DND-41 (cell line): ENCODE results near the gene AGXT.

Source experiments
- ATAC-seq: fragments of 200-7000 bp; cut with Tn5 transposase; 3 replicates; pipeline ENCODE4 v1.9.1; 2021; ENCODE audit warnings: low read depth; ENCODE audit not compliant: insufficient read depth
- DNase-seq: peaks from one replicate; pipeline ENCODE4 v3.0.0-alpha.2; 2020
- H2AFZ ChIP-seq: 2 replicates; pipeline ENCODE4 v1.6.0; 2012; ENCODE audit warnings: low read depth, low read length
- H3K27ac ChIP-seq: 2 replicates; pipeline ENCODE4 v1.5.1; 2012; ENCODE audit warnings: low read length, inconsistent platforms
- H3K27me3 ChIP-seq: fragments of 200-600 bp; sonication (generic); 2 replicates; pipeline ENCODE4 v1.6.0; 2012; ENCODE audit warnings: low read length, mild to moderate bottlenecking, inconsistent platforms; ENCODE audit not compliant: insufficient read depth, poor library complexity
- H3K36me3 ChIP-seq: 2 replicates; pipeline ENCODE4 v1.5.1; 2012; ENCODE audit warnings: low read length, inconsistent platforms; ENCODE audit not compliant: insufficient read depth
- H3K4me1 ChIP-seq: 2 replicates; pipeline ENCODE4 v1.5.1; 2012; ENCODE audit warnings: mild to moderate bottlenecking, low read length; ENCODE audit not compliant: insufficient read depth
- H3K4me2 ChIP-seq: 2 replicates; pipeline ENCODE4 v1.6.0; 2012; ENCODE audit warnings: mild to moderate bottlenecking, moderate library complexity, low read length, inconsistent platforms; ENCODE audit not compliant: insufficient read depth
- H3K4me3 ChIP-seq, 2 experiments: fragments of 200-600 bp in 1 of 2; shearing (Covaris generic) in 1 of 2; 2 replicates each; pipeline ENCODE4 v1.5.1; 2012 to 2016; ENCODE audit warnings: inconsistent platforms in 2 of 2, low read length in 2 of 2, mild to moderate bottlenecking in 2 of 2, low read depth in 1 of 2, moderate library complexity in 1 of 2
- H3K79me2 ChIP-seq: 2 replicates; pipeline ENCODE4 v1.6.0; 2012; ENCODE audit warnings: low read length, inconsistent platforms; ENCODE audit not compliant: insufficient read depth
- H3K9ac ChIP-seq: 2 replicates; pipeline ENCODE4 v1.6.0; 2012; ENCODE audit warnings: low read depth, mild to moderate bottlenecking, inconsistent platforms, low read length, moderate library complexity
- H3K9me3 ChIP-seq: 2 replicates; pipeline ENCODE4 v1.5.1; 2012; ENCODE audit warnings: low read length, moderate library complexity, mild to moderate bottlenecking, inconsistent platforms; ENCODE audit not compliant: insufficient read depth, severe bottlenecking
- H4K20me1 ChIP-seq: 2 replicates; pipeline ENCODE4 v1.6.0; 2012; ENCODE audit warnings: low read length; ENCODE audit not compliant: insufficient read depth
- CTCF ChIP-seq: IDR thresholded peaks from 2 replicates; pipeline ENCODE4 v1.5.1; 2012; ENCODE audit warnings: borderline replicate concordance, low read length, moderate library complexity, mild to moderate bottlenecking; ENCODE audit not compliant: poor library complexity, severe bottlenecking; ENCODE audit errors: extremely low read depth
- EZH2 ChIP-seq: IDR thresholded peaks from 3 replicates; pipeline ENCODE4 v1.6.1; 2012; ENCODE audit warnings: borderline replicate concordance, low read depth, mild to moderate bottlenecking, moderate library complexity, low read length, inconsistent platforms; ENCODE audit not compliant: severe bottlenecking

The AGXT gene

DNA sequence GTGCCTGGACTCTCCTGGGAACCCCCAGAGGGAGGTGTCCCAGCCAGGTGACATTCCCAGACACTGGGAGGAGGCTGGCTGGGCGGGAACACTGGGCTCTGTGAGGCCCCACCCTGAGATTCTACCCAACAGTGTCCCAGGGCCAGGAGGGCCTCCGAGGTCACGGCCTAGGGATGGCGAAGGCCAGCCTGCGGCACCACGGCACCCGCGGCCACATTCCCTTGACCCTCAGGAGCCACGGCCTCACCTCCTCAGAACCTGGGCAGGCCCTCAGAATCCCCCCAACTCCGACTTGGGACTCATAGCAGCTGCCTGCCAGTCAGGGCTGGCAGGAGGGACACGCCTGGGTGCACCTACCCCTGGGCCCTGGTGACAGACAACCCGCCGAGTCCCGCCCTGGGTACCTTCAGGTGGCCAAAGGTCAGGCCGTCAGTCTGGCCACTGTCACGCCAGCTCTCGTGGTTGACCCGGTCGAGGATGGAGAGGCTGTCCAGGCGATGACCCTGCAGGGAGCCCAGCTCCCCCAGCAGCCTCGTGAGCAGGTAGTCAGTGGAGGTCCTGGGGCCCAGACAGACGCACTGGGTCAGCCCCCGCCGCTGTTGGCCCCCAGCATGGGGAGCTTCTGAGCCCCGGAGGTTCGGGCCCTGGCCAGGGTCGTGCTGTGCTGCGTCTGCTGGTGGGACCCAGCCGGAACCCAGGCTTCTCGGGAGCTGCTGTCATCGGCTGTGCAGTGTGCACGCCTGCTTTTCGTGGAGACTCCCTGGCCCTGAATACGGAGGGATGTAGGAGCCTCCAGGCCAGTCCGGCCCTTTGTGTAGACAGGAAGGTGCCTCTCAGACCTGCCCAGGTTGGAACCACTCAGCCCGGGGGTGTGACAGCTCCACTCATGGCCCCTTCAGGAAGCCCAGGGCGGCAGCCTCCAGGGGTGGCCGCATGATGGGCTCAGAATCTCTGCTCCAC lies 21.3 kb downstream of the AGXT start:
- Histone ChIP-seq H2AFZ (no peak overlapping the region), H3K4me3 (no peak overlapping the region)
- ATAC-seq: no peak

GRCh38 chr2:240890691-240891090 lies 22.1 kb downstream of the AGXT start:
- Histone ChIP-seq H3K27me3 (no peaks in the 10 kb centered on the region), H2AFZ (no peak overlapping the region), H3K79me2 (no peaks in the 10 kb centered on the region), H3K4me1 (no peaks in the 10 kb centered on the region), H3K4me2 (no peak overlapping the region), H4K20me1 (peaks cover 5% of the 10 kb centered on the region; the same call in 1 of the 2 replicates), H3K27ac (no peak overlapping the region), H3K9ac (no peak overlapping the region), H3K4me3 (no peak overlapping the region), H3K9me3 (no peaks in the 10 kb centered on the region), H3K36me3 (no peaks in the 10 kb centered on the region)
- no peak for TF ChIP-seq CTCF
- TF ChIP-seq EZH2: no peak
- ATAC-seq: no peak
- no peak for DNase-seq

More for the DNA sequence above, 21.3 kb downstream of the AGXT start:
- H3K4me2 ChIP-seq: no peak overlapping the region
- H3K9me3 ChIP-seq: no peaks in the 10 kb centered on the region
- DNase-seq: no peak
- no peaks in the 10 kb centered on the region for H3K36me3 ChIP-seq
- H3K9ac ChIP-seq: no peak overlapping the region
- TF ChIP-seq EZH2: no peak
- TF ChIP-seq CTCF: no peak
- H3K79me2 ChIP-seq: no peaks in the 10 kb centered on the region
- H3K27me3 ChIP-seq: no peaks in the 10 kb centered on the region
- no peak overlapping the region for H3K27ac ChIP-seq
- no peaks in the 10 kb centered on the region for H4K20me1 ChIP-seq
- H3K4me1 ChIP-seq: no peaks in the 10 kb centered on the region

DNA sequence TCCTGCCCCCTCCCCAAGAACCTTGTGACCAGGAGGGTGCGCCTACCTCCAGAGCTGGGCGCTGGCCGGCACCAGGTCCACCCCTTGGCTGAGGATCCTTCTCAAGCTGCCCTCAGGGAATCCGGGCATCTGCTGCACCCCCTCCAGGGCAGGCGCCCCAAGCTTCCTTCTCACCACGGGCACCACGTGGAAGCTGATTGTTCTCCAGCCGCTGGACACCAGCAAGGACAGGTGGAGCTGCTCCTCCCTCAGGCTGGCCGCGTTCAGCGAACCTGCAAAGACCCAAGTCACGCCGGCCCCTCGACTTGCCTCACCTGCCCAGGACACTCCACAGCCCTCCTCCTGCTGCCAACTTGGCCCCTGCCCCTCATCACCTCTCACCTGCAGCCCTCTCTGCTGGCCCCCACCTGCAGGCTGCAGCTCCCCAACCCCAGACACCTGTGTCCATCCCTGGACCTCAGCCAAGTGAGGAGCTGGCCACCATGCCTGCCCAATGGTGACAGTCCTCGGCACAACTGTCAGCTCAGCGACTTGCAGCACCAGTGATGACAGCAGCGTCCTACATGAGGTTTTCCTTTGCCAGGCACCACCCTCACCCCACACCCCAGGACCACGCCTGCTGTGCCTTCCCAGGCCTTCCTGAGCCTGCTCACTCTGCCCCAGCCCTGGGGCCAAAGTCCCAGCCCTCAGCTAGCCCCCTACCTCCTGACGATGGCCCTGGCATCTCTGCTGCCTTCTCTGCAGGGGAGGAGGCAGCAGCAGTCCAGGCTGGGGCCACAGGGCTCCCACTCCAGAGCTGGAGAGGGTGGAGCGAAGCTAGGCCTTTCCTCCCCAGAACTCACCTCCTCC lies 23.1 kb downstream of the AGXT start:
- no peak overlapping the region for H3K4me3 ChIP-seq
- no peaks in the 10 kb centered on the region for H3K27me3 ChIP-seq
- DNase-seq: no peak
- H3K79me2 ChIP-seq: no peaks in the 10 kb centered on the region
- H3K9me3 ChIP-seq: no peaks in the 10 kb centered on the region
- no peak overlapping the region for H3K27ac ChIP-seq
- H4K20me1 ChIP-seq: peaks cover 5% of the 10 kb centered on the region; the same call in 1 of the 2 replicates
- H3K4me2 ChIP-seq: no peak overlapping the region
- no peaks in the 10 kb centered on the region for H3K4me1 ChIP-seq
- ATAC-seq: no peak
- H2AFZ ChIP-seq: no peak overlapping the region
- no peaks in the 10 kb centered on the region for H3K36me3 ChIP-seq
- TF ChIP-seq EZH2: no peak
- TF ChIP-seq CTCF: no peak
- no peak overlapping the region for H3K9ac ChIP-seq
